Endothelial cell of umbilical vein (primary cell): Measurements from ENCODE around the gene MMADHC. TPM values are rescaled to one million over a fixed set of nuclear protein-coding genes. Genes with fewer than 3 reads are reported as not detected.

Source experiments
- BruUV-seq: library from RNA; stranded (reverse); fragments of 400-500 nt; replicated peaks from 2 replicates; lab custom pipeline; 2021; lab: Mats Ljungman, UMichigan
- CTCF ChIA-PET: fragments of 300-600, 350-600 bp; sonication (Branson Sonifier 250); formaldehyde crosslinking; loops from one replicate; lab custom pipeline; 2021; ENCODE audit warnings: antibody characterized with exemption, inconsistent platforms; lab: Charles Lee
- POLR2A ChIA-PET: fragments of 300-600, 350-600 bp; sonication (Branson Sonifier 250); formaldehyde crosslinking; loops from one replicate; lab custom pipeline; 2021; ENCODE audit warnings: antibody characterized with exemption, inconsistent platforms; lab: Charles Lee
- DNase-seq: peaks from one replicate; pipeline ENCODE4 v3.0.0-alpha.2; 2011; ENCODE audit warnings: low read depth, low spot score
- FAIRE-seq: peaks from 2 replicates; lab custom pipeline; 2011; peaks lifted over from hg19 to GRCh38; lab: Jason Lieb, UNC
- H2AFZ ChIP-seq: 2 replicates; pipeline ENCODE4 v1.6.0; 2012; ENCODE audit warnings: low read depth, low read length, control low read depth, inconsistent platforms
- H3K27ac ChIP-seq: 2 replicates; pipeline ENCODE4 v1.5.1; 2011; ENCODE audit warnings: low read depth, mild to moderate bottlenecking, control low read depth, low read length, moderate library complexity; ENCODE audit not compliant: insufficient read depth
- H3K27me3 ChIP-seq, 2 experiments: 2 replicates each; pipeline versions ENCODE4 v1.6.0 to v1.6.1; 2011; ENCODE audit warnings: low read length in 2 of 2, mixed read lengths in 1 of 2; ENCODE audit not compliant: control insufficient read depth in 2 of 2, insufficient read depth in 2 of 2
- H3K36me3 ChIP-seq, 2 experiments: 2 replicates in 1 of 2; 3 replicates in 1 of 2; pipeline ENCODE4 v1.5.1; 2011; ENCODE audit warnings: low read length in 2 of 2, mild to moderate bottlenecking in 1 of 2, moderate library complexity in 1 of 2; ENCODE audit not compliant: control insufficient read depth in 2 of 2, insufficient read depth in 2 of 2; ENCODE audit errors: extremely low read depth in 1 of 2
- H3K4me1 ChIP-seq: 3 replicates; pipeline ENCODE4 v1.5.1; 2011; ENCODE audit warnings: mild to moderate bottlenecking, low read length; ENCODE audit not compliant: control insufficient read depth, insufficient read depth; ENCODE audit errors: extremely low read depth
- H3K4me2 ChIP-seq: 2 replicates; pipeline ENCODE4 v1.6.1; 2011; ENCODE audit warnings: low read length, control low read depth, mixed read lengths; ENCODE audit not compliant: insufficient read depth
- H3K4me3 ChIP-seq, 3 experiments: fragments of 200-600 bp in 1 of 3; sonication (generic), shearing (Covaris generic) in 1 of 3; replicated peaks in 1 of 3; 2 replicates each; pipeline ENCODE4 v1.5.1; 2011 to 2016; ENCODE audit warnings: control low read depth in 3 of 3, low read length in 3 of 3, mild to moderate bottlenecking in 2 of 3, inconsistent platforms in 1 of 3, low read depth in 1 of 3, moderate library complexity in 1 of 3; ENCODE audit not compliant: insufficient read depth in 1 of 3
- H3K79me2 ChIP-seq: 2 replicates; pipeline ENCODE4 v1.6.0; 2012; ENCODE audit warnings: low read length, inconsistent platforms; ENCODE audit not compliant: control insufficient read depth, insufficient read depth
- H3K9ac ChIP-seq: replicated peaks from 2 replicates; pipeline ENCODE3; 2011; ENCODE audit warnings: low read length, control low read depth; ENCODE audit not compliant: insufficient read depth; ENCODE audit errors: extremely low read depth
- H3K9me1 ChIP-seq: replicated peaks from 3 replicates; pipeline ENCODE4 v1.6.0; 2011; ENCODE audit warnings: mild to moderate bottlenecking, low read length; ENCODE audit not compliant: control insufficient read depth, insufficient read depth; ENCODE audit errors: extremely low read depth
- H3K9me3 ChIP-seq: replicated peaks from 2 replicates; pipeline ENCODE4 v1.5.1; 2012; ENCODE audit warnings: low read length, inconsistent platforms; ENCODE audit not compliant: control insufficient read depth, insufficient read depth
- H4K20me1 ChIP-seq: replicated peaks from 2 replicates; pipeline ENCODE3; 2011; ENCODE audit warnings: mild to moderate bottlenecking, low read length; ENCODE audit not compliant: control insufficient read depth, insufficient read depth; ENCODE audit errors: extremely low read depth
- EZH2 ChIP-seq: IDR thresholded peaks from 2 replicates; pipeline ENCODE4 v1.6.1; 2012; ENCODE audit warnings: borderline replicate concordance, low read depth, mild to moderate bottlenecking, moderate library complexity, low read length, inconsistent platforms; ENCODE audit not compliant: severe bottlenecking
- FOS ChIP-seq: IDR thresholded peaks from 2 replicates; pipeline ENCODE4 v1.6.1; 2011; ENCODE audit warnings: mild to moderate bottlenecking, low read length, moderate library complexity, borderline replicate concordance; ENCODE audit not compliant: insufficient read depth
- GATA2 ChIP-seq: IDR thresholded peaks from 2 replicates; pipeline ENCODE4 v1.7.0; 2011; ENCODE audit warnings: low read depth, mild to moderate bottlenecking, moderate library complexity, mixed read lengths, low read length; ENCODE audit not compliant: insufficient read length, insufficient read depth
- JUN ChIP-seq: IDR thresholded peaks from 2 replicates; pipeline ENCODE4 v1.6.1; 2011; ENCODE audit warnings: borderline replicate concordance, low read depth; ENCODE audit not compliant: insufficient read length, insufficient read depth
- MAX ChIP-seq: IDR thresholded peaks from 2 replicates; pipeline ENCODE4 v1.6.1; 2011; ENCODE audit not compliant: insufficient read depth, insufficient read length
- MYC ChIP-seq: IDR thresholded peaks from one replicate; pipeline ENCODE4 v1.6.1; 2011; ENCODE audit warnings: mild to moderate bottlenecking, low read depth, low read length
- POLR2A ChIP-seq: IDR thresholded peaks from 2 replicates; pipeline ENCODE4 v1.6.1; 2012; ENCODE audit warnings: low read depth, mild to moderate bottlenecking, control low read depth, low read length
- POLR2AphosphoS5 ChIP-seq: IDR thresholded peaks from 2 replicates; pipeline ENCODE4 v1.6.1; 2012; ENCODE audit warnings: low read depth, mild to moderate bottlenecking, control low read depth, low read length, moderate library complexity; ENCODE audit not compliant: insufficient read depth
- dilution Hi-C: fragments of 300-500 bp; cut with MboI; formaldehyde crosslinking; loops from one replicate; pipeline ENCODE4 v1.15.0; 2019; ENCODE audit warnings: low sequenced_read_pairs; ENCODE audit not compliant: extremely low pct_ligation_motif_present
- intact Hi-C: fragments of 100-400 bp; cut with micrococcal nuclease; formaldehyde crosslinking; loops from one replicate; pipeline ENCODE4 v1.10.0; 2022
- polyA plus RNA-seq, 4 experiments: library from polyadenylated mRNA; depleted of rRNA in 3 of 4; stranded (reverse) in 3 of 4; unstranded in 1 of 4; fragments of >200 nt; gene quantifications; 2 replicates each; pipeline versions ENCODE4 v1.2.1 to v1.2.3, GENCODE V29; 2011 to 2012; ENCODE audit warnings: missing spikeins in 1 of 4
- total RNA-seq: library from RNA; stranded (reverse); gene quantifications from 2 replicates; pipeline ENCODE4 v1.2.3, GENCODE V29; 2021
- TF ChIP-seq, protein P1 (sequence below), 2 donors: IDR thresholded peaks; 1 replicate in 1 of 2; 2 replicates in 1 of 2; pipeline ENCODE4 v1.5.1; 2011; ENCODE audit warnings: low read length in 2 of 2, mild to moderate bottlenecking in 2 of 2, moderate library complexity in 2 of 2, control low read depth in 1 of 2, inconsistent platforms in 1 of 2, low read depth in 1 of 2; ENCODE audit not compliant: insufficient read depth in 1 of 2; ENCODE audit errors: extremely low read depth in 1 of 2

Gene MMADHC
- total and polyA plus RNA-seq, 2 donors (not counting 3 experiments of a cell fraction or from before 2014, with no cell fraction given) = 53.4 to 115 TPM

DNA sequence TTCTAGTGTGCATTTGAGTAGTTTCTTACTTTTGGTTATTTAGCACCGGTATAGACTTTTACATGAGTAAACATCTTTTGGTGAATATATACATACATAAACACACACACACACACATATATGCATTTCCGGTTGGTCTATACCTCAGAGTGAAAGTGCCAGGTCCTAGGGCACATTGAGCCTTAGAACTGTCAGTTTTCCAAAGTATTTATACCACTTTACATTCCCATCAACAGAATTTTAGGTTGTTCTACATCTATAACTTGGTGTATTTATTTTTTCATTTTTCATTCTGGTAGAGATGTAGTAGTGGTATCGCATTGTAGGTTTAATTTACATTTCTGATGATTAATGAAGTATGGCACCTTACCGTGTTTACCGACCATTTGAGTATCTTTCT lies 22.6 kb downstream of the MMADHC start:
- Histone ChIP-seq H2AFZ (no peak overlapping the region), H3K9me1 (no peaks in the 10 kb centered on the region), H3K4me1 (peaks cover 13% of the 10 kb centered on the region), H3K36me3 (peaks cover 2 to 10% of the 10 kb centered on the region in 2 experiments), H3K9ac (no peak overlapping the region), H3K9me3 (no peaks in the 10 kb centered on the region), H3K4me2 (no peak overlapping the region), H3K27me3 (no peaks in the 10 kb centered on the region), H3K4me3 (no peak overlapping the region), H3K27ac (no peak overlapping the region), H4K20me1 (no peaks in the 10 kb centered on the region), H3K79me2 (no peaks in the 10 kb centered on the region)
- ChIA-PET POLR2A (no interaction called here), CTCF (interaction anchor here (0.9 kb wide), 1 partner anchor 548 kb away, joined by 8 read pairs; no protein-coding TSS in a partner anchor)
- intact Hi-C loops = loop anchor here (5.0 to 10.0 kb wide), 5 partner anchors 233 to 1670 kb away; partner anchors contain the start of genes EPC2 and LYPD6
- DNase-seq (no peak), FAIRE-seq (no peak)
- BruUV-seq = no TSS peak
- TF ChIP-seq POLR2AphosphoS5 (no peak), EZH2 (no peak), FOS (no peak), JUN (no peak), POLR2A (no peak), MYC (no peak), MAX (no peak), GATA2 (no peak)
- TF ChIP-seq, protein P1, sequence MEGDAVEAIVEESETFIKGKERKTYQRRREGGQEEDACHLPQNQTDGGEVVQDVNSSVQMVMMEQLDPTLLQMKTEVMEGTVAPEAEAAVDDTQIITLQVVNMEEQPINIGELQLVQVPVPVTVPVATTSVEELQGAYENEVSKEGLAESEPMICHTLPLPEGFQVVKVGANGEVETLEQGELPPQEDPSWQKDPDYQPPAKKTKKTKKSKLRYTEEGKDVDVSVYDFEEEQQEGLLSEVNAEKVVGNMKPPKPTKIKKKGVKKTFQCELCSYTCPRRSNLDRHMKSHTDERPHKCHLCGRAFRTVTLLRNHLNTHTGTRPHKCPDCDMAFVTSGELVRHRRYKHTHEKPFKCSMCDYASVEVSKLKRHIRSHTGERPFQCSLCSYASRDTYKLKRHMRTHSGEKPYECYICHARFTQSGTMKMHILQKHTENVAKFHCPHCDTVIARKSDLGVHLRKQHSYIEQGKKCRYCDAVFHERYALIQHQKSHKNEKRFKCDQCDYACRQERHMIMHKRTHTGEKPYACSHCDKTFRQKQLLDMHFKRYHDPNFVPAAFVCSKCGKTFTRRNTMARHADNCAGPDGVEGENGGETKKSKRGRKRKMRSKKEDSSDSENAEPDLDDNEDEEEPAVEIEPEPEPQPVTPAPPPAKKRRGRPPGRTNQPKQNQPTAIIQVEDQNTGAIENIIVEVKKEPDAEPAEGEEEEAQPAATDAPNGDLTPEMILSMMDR (IDR thresholded peaks at IDR 0.05; ENCODE audit: extremely low read depth in 1 of 2, insufficient read depth in 1 of 2, low read depth in 1 of 2, low read length in 2 of 2) = no peak
- dilution Hi-C loops = no loop called here
